Measurements from ENCODE around the gene NACC2.

Gene NACC2

GRCh38 chr9:136052991-136053756 lies 41.9 kb downstream of the NACC2 start:
- H3K4me3 ChIP-seq (ENCODE audit: control insufficient read depth, low read depth, low read length): no peak overlapping the region
- DNase-seq (ENCODE audit: low read depth): no peak
- no peak for TF ChIP-seq CTCF (IDR thresholded peaks at IDR 0.05; ENCODE audit: control insufficient read depth, insufficient read depth, low read depth, low read length, missing control alignments)

- no peak for TF ChIP-seq CTCF (IDR thresholded peaks at IDR 0.05; ENCODE audit: control insufficient read depth, insufficient read depth, low read depth, low read length, missing control alignments)
- no peak for DNase-seq (ENCODE audit: low read depth)
- no peak overlapping the region; the same call in none of the 2 replicates for H3K4me3 ChIP-seq (ENCODE audit: control insufficient read depth, low read depth, low read length)
Observed at GRCh38 chr9:136052472-136052880, 42.6 kb downstream of the NACC2 start.

GRCh38 chr9:136051837-136052471 lies 43.1 kb downstream of the NACC2 start:
- no peak for TF ChIP-seq CTCF (IDR thresholded peaks at IDR 0.05; ENCODE audit: control insufficient read depth, insufficient read depth, low read depth, low read length, missing control alignments)
- peak overlapping the region; percentile 41 for H3K4me3 ChIP-seq (ENCODE audit: control insufficient read depth, low read depth, low read length)
- peak; percentile 58 for DNase-seq (ENCODE audit: low read depth)

- no peak for DNase-seq (ENCODE audit: low read depth)
- H3K4me3 ChIP-seq (ENCODE audit: control insufficient read depth, low read depth, low read length): peak overlapping the region; percentile 41
- no peak for TF ChIP-seq CTCF (IDR thresholded peaks at IDR 0.05; ENCODE audit: control insufficient read depth, insufficient read depth, low read depth, low read length, missing control alignments)
Observed at GRCh38 chr9:136051453-136051836, 43.6 kb downstream of the NACC2 start.

- DNase-seq (ENCODE audit: low read depth): no peak
- TF ChIP-seq CTCF (IDR thresholded peaks at IDR 0.05; ENCODE audit: control insufficient read depth, insufficient read depth, low read depth, low read length, missing control alignments): no peak
- H3K4me3 ChIP-seq (ENCODE audit: control insufficient read depth, low read depth, low read length): peak overlapping the region; percentile 41
Observed at GRCh38 chr9:136050701-136051452, 44.2 kb downstream of the NACC2 start.

- no peak for DNase-seq (ENCODE audit: low read depth)
- no peak for TF ChIP-seq CTCF (IDR thresholded peaks at IDR 0.05; ENCODE audit: control insufficient read depth, insufficient read depth, low read depth, low read length, missing control alignments)
Observed at GRCh38 chr9:136050266-136050700, 44.8 kb downstream of the NACC2 start.

More at GRCh38 chr9:136050266-136050700, 44.8 kb downstream of the NACC2 start:
- no peak overlapping the region for H3K4me3 ChIP-seq (ENCODE audit: control insufficient read depth, low read depth, low read length)
